DOHH2 (cell line): ENCODE measurements around the gene MYLIP.
"Not testable (repeated sequence)": the region's sequence is repeated elsewhere in the genome, so short reads cannot be mapped to it uniquely, and the experiment has no call there.

Experiments used
- H3F3A ChIP-seq: fragments of 200-600 bp; sonication (generic), shearing (Covaris generic); 2 replicates; pipeline ENCODE4 v1.6.0; 2016; ENCODE audit warnings: antibody characterized with exemption, mild to moderate bottlenecking; ENCODE audit not compliant: control insufficient read depth, insufficient read depth
- H3K27ac ChIP-seq: fragments of 200-600 bp; sonication (generic); 2 replicates; pipeline ENCODE4 v1.5.1; 2014; ENCODE audit warnings: low read depth, mild to moderate bottlenecking, low read length, moderate library complexity
- H3K27me3 ChIP-seq: fragments of 200-600 bp; sonication (generic); 2 replicates; pipeline ENCODE4 v1.6.1; 2014; ENCODE audit warnings: mild to moderate bottlenecking, low read length, mixed read lengths; ENCODE audit not compliant: control insufficient read depth
- H3K36me3 ChIP-seq: fragments of 200-600 bp; sonication (generic); 2 replicates; pipeline ENCODE4 v1.6.1; 2014; ENCODE audit warnings: mild to moderate bottlenecking, low read length, moderate library complexity, mixed read lengths; ENCODE audit not compliant: control insufficient read depth
- H3K4me1 ChIP-seq: fragments of 200-600 bp; sonication (generic); 2 replicates; pipeline ENCODE4 v1.6.1; 2014; ENCODE audit warnings: mild to moderate bottlenecking, low read length, mixed read lengths; ENCODE audit not compliant: control insufficient read depth
- H3K4me2 ChIP-seq: fragments of 200-600 bp; sonication (generic); 2 replicates; pipeline ENCODE4 v1.6.0; 2014; ENCODE audit warnings: mild to moderate bottlenecking, low read length, moderate library complexity
- H3K4me3 ChIP-seq: fragments of 200-600 bp; sonication (generic); 2 replicates; pipeline ENCODE4 v1.5.1; 2014; ENCODE audit warnings: mild to moderate bottlenecking, low read length, mixed read lengths
- H3K79me2 ChIP-seq: fragments of 200-600 bp; sonication (generic); 2 replicates; pipeline ENCODE4 v1.6.1; 2014; ENCODE audit warnings: mild to moderate bottlenecking, low read length, mixed read lengths; ENCODE audit not compliant: control insufficient read depth
- H3K9me2 ChIP-seq: fragments of 200-600 bp; sonication (generic); replicated peaks from 2 replicates; pipeline ENCODE4 v1.6.1; 2014; ENCODE audit warnings: mild to moderate bottlenecking, low read length, mixed read lengths; ENCODE audit not compliant: control insufficient read depth
- H3K9me3 ChIP-seq: fragments of 200-600 bp; sonication (generic); 2 replicates; pipeline ENCODE4 v1.6.1; 2014; ENCODE audit warnings: antibody characterized with exemption, low read length, mixed read lengths; ENCODE audit not compliant: control insufficient read depth, insufficient read depth
- H4K20me1 ChIP-seq: fragments of 200-600 bp; sonication (generic); 2 replicates; pipeline ENCODE4 v1.6.0; 2014; ENCODE audit warnings: low read depth, mild to moderate bottlenecking, antibody characterized with exemption, low read length, moderate library complexity; ENCODE audit not compliant: control insufficient read depth, insufficient read depth
- EZH2phosphoT487 ChIP-seq: fragments of 200-600 bp; sonication (generic); IDR thresholded peaks from 2 replicates; pipeline ENCODE4 v1.6.1; 2017; ENCODE audit warnings: borderline replicate concordance, mild to moderate bottlenecking, antibody characterized with exemption, low read length, moderate library complexity, mixed read lengths
- TF ChIP-seq, protein P1 (sequence below): fragments of 200-600 bp; sonication (generic); IDR thresholded peaks from one replicate; pipeline ENCODE4 v1.5.1; 2014; ENCODE audit warnings: antibody characterized with exemption, mild to moderate bottlenecking, low read depth, low read length; ENCODE audit not compliant: poor library complexity, severe bottlenecking

MYLIP gene

DNA sequence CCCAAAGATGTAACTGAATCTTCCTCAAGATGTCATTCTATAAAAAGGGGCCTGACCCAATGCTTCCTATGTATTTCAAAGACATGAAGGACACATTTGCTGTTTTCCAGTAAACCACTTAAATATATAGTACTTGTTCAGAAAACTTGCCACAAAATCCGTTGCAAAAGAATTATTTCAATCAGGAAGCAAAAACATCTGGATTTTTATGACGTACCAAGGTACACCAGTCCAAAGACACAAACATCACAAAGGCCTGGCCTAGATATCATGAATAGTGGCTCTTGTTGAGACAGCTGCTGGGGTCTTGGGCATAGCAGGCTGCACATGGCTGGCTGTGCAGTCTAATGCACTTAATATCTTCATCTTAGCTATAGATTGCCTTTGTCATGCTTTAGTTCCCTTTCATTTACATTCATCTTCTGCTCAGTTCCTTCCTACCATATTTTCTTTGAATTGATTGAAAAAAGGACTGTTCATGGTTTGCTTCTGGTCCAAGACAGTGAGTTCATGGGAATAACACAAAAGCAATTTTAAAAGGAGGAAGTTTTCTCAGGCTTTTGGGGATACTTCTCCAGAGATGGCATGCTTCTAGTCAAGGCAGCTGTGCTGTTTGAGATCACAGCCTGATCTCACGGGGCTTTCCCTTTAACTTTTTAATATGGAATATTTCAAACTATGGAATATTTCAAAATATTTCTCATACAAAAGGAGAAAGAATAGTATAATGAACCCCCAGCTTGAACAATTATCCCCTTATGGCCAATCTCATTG lies 44.5 kb downstream of the MYLIP start:
- H3K9me3 ChIP-seq, result no peaks in the 10 kb centered on the region
- no peaks in the 10 kb centered on the region for H4K20me1 ChIP-seq
- peaks cover 18% of the 10 kb centered on the region for H3K4me1 ChIP-seq
- TF ChIP-seq, protein P1, sequence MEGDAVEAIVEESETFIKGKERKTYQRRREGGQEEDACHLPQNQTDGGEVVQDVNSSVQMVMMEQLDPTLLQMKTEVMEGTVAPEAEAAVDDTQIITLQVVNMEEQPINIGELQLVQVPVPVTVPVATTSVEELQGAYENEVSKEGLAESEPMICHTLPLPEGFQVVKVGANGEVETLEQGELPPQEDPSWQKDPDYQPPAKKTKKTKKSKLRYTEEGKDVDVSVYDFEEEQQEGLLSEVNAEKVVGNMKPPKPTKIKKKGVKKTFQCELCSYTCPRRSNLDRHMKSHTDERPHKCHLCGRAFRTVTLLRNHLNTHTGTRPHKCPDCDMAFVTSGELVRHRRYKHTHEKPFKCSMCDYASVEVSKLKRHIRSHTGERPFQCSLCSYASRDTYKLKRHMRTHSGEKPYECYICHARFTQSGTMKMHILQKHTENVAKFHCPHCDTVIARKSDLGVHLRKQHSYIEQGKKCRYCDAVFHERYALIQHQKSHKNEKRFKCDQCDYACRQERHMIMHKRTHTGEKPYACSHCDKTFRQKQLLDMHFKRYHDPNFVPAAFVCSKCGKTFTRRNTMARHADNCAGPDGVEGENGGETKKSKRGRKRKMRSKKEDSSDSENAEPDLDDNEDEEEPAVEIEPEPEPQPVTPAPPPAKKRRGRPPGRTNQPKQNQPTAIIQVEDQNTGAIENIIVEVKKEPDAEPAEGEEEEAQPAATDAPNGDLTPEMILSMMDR, result no peak
- no peak for TF ChIP-seq EZH2phosphoT487
- no peaks in the 10 kb centered on the region for H3K36me3 ChIP-seq
- H3F3A ChIP-seq, result no peaks in the 10 kb centered on the region
- no peaks in the 10 kb centered on the region for H3K9me2 ChIP-seq
- H3K79me2 ChIP-seq, result no peaks in the 10 kb centered on the region
- H3K4me3 ChIP-seq, result no peak overlapping the region
- H3K4me2 ChIP-seq, result no peak overlapping the region
- H3K27me3 ChIP-seq, result no peaks in the 10 kb centered on the region
- H3K27ac ChIP-seq, result no peak overlapping the region

DNA sequence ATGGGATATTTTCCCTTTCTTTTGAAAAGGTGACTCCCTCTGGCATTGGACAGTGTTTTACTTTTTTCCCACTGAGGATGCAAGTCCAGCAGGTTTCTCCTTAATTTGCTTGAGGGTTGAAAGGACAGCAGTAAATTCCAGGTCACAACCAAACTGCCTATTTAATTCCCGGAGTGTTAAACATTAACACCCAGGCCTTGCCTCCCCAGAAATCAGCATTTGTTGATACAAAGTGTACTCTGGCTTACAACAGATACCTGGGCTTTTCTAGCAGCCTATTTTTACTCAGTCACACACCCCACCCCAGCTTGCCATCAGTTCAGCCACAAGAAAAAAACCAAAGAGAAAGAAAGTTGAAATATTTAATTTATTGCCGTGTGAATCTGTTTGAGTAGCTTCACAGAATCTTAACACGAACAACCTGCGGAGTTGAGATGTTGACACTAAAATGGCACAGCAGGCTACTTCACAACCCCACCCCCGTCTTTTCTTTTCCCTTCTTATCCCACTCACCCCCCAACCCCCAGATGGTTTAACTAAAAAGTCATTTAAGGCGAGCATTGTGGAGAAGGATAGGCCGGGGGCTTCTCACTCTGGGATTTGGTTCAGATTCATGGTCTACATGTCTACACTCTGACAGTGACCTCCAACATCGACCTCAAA lies 45.7 kb downstream of the MYLIP start:
- Histone ChIP-seq H3K4me2 (no peak overlapping the region), H3K4me3 (no peak overlapping the region), H3F3A (no peaks in the 10 kb centered on the region), H3K79me2 (no peaks in the 10 kb centered on the region), H3K4me1 (peaks cover 12% of the 10 kb centered on the region), H3K27me3 (no peaks in the 10 kb centered on the region), H4K20me1 (no peaks in the 10 kb centered on the region), H3K9me2 (no peaks in the 10 kb centered on the region), H3K36me3 (no peaks in the 10 kb centered on the region), H3K9me3 (no peaks in the 10 kb centered on the region), H3K27ac (no peak overlapping the region)
- TF ChIP-seq, protein P1, result no peak
- TF ChIP-seq EZH2phosphoT487, result no peak

DNA sequence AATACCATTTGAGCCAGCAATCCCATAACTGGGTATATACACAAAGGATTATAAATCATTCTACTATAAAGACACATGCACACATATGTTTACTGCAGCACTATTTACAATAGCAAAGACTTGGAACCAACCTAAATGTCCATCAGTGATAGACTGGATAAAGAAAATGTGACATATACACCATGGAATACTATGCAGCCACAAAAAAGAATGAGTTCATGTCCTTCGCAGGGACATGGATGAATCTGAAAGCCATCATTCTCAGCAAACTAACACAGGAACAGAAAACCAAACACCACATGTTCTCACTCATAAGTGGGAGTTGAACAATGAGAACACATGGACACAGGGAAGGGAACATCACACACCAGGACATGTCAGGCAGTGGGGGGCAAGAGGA lies 47.7 kb downstream of the MYLIP start:
- not testable (repeated sequence) for H3K4me2 ChIP-seq, H3K27me3 ChIP-seq, H3K36me3 ChIP-seq, H3K27ac ChIP-seq, H3K9me2 ChIP-seq, H3K4me3 ChIP-seq, H3K79me2 ChIP-seq, H4K20me1 ChIP-seq, H3K9me3 ChIP-seq, H3F3A ChIP-seq
- H3K4me1 ChIP-seq, result peaks cover 12% of the 10 kb centered on the region

DNA sequence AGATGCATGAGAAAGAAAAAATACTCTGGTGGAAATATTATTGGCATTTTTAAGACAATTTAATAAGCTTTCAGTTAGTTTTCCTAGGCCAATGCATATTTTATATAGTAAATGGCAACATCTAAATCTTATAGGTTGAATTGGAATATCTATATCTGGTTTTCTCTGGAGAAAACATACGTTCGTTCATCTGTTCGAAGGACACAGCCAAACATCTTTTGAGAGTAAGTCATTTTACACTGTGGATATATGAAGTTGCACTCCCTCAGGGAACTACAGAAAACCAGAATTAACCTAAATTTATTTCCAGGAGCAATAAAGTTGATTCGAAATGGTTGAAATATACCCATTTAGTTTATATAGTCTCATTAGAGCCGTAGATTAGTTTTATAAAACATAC lies 49.0 kb downstream of the MYLIP start:
- Histone ChIP-seq H3K79me2 (no peaks in the 10 kb centered on the region), H3K4me3 (no peak overlapping the region), H4K20me1 (no peaks in the 10 kb centered on the region), H3K4me1 (peaks cover 15% of the 10 kb centered on the region), H3K9me3 (peaks cover 6% of the 10 kb centered on the region; the same call in 1 of the 2 replicates), H3K36me3 (no peaks in the 10 kb centered on the region), H3F3A (no peaks in the 10 kb centered on the region), H3K27me3 (no peaks in the 10 kb centered on the region), H3K9me2 (no peaks in the 10 kb centered on the region), H3K4me2 (no peak overlapping the region), H3K27ac (no peak overlapping the region)
- TF ChIP-seq, protein P1, result no peak
- TF ChIP-seq EZH2phosphoT487, result no peak
